ENCODE results near the gene PTPRZ1. TPM values are rescaled to one million over a fixed set of nuclear protein-coding genes. Genes with fewer than 3 reads are reported as not detected.

Gene PTPRZ1
- total and polyA plus RNA-seq, 2 donors from 2014 or later, result 0.17 to 0.98 TPM

DNA sequence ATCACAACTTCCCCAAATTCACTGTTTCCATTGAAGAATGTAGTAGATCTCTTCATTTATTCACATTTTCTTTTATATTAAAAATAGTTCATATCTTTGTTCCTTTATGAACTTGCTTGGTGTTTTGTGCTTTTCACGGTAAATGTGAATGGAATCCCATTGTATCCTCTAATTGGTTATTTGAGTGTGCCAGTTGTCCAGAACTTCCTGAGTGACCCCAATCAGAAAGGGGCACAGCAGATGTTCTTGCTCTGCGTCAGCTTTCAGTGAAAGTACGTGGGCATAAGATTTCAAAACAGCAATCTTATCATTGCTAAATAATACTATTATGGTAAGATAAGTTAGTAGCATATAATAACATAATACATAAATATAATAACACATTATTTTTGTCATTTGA, 47.0 kb downstream of the PTPRZ1 start:
- no peak overlapping the region for H3K27ac ChIP-seq (ENCODE audit: low read depth in 2 of 2, low read length in 2 of 2)
- H3K27me3 ChIP-seq (ENCODE audit: control insufficient read depth, insufficient read depth, low read length), result no peaks in the 10 kb centered on the region
- no peaks in the 10 kb centered on the region for H3K36me3 ChIP-seq (ENCODE audit: control insufficient read depth in 2 of 3, insufficient read depth in 3 of 3, low read length in 3 of 3)
- DNase-seq (no peak), FAIRE-seq (no peak)
- no peak overlapping the region for H3K4me3 ChIP-seq (ENCODE audit: low read length in 3 of 3)
- no peak overlapping the region for H3K9ac ChIP-seq (ENCODE audit: low read length in 3 of 3)
- TF ChIP-seq, protein P1, sequence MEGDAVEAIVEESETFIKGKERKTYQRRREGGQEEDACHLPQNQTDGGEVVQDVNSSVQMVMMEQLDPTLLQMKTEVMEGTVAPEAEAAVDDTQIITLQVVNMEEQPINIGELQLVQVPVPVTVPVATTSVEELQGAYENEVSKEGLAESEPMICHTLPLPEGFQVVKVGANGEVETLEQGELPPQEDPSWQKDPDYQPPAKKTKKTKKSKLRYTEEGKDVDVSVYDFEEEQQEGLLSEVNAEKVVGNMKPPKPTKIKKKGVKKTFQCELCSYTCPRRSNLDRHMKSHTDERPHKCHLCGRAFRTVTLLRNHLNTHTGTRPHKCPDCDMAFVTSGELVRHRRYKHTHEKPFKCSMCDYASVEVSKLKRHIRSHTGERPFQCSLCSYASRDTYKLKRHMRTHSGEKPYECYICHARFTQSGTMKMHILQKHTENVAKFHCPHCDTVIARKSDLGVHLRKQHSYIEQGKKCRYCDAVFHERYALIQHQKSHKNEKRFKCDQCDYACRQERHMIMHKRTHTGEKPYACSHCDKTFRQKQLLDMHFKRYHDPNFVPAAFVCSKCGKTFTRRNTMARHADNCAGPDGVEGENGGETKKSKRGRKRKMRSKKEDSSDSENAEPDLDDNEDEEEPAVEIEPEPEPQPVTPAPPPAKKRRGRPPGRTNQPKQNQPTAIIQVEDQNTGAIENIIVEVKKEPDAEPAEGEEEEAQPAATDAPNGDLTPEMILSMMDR (IDR thresholded peaks at IDR 0.05; ENCODE audit: borderline replicate concordance, extremely low read depth, insufficient read depth), result no peak
- H3K4me1 ChIP-seq (ENCODE audit: control insufficient read depth in 2 of 3, insufficient read depth in 2 of 3, low read depth in 1 of 3, low read length in 3 of 3), result no peaks in the 10 kb centered on the region
- intact Hi-C loops (cut with DNase I), result no loop called here
- H3K9me3 ChIP-seq (ENCODE audit: control insufficient read depth in 2 of 3, insufficient read depth in 1 of 3, low read length in 3 of 3), result no peaks in the 10 kb centered on the region

DNA sequence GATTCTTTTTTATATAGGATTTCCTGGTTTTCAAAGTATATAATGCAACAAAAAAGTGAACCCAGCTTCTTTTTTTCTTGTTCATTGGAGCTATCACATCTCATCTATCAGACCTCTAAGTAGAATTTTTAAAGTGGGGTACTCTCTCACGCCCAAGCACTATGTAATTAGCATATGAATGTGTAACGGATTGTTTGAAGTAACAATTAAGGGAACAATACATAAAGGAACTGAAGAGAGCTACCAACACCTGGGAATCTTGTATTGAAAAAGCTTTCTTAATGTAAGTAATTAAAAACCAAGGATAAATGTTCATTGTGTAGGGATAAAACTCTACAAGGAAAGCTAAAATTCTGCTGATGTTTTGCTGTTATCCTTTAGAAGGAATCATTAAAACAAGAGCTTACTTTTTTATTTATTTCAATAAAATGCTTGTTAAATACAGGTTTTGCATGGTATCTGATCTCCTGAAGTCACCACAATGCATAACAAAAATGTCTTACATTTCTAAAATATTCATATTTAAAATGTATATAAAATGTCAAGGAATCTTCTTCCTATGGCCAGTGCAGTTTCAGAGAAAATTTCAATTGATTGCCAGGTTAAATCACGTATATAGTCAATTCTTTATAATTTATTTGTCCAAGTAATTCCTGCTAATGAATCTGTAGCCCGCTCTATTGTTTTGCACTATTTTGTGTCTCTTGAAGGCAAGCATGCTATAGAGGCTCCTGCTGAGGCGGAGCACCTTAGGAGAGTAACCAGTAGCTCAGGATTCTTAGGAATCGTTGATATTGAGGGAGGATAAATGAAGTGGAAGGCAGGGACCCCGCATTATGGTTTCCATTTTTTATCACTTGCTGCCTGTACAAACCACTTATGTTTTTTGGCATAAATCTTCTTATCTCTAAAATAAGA, 51.6 kb downstream of the PTPRZ1 start:
- TF ChIP-seq, protein P1 (IDR thresholded peaks at IDR 0.05; ENCODE audit: borderline replicate concordance, extremely low read depth, insufficient read depth), result no peak
- no peaks in the 10 kb centered on the region for H3K4me1 ChIP-seq (ENCODE audit: control insufficient read depth in 2 of 3, insufficient read depth in 2 of 3, low read depth in 1 of 3, low read length in 3 of 3)
- H3K4me3 ChIP-seq (ENCODE audit: low read length in 3 of 3), result no peak overlapping the region
- H3K36me3 ChIP-seq (ENCODE audit: control insufficient read depth in 2 of 3, insufficient read depth in 3 of 3, low read length in 3 of 3), result no peaks in the 10 kb centered on the region
- intact Hi-C loops (cut with DNase I), result no loop called here
- H3K9me3 ChIP-seq (ENCODE audit: control insufficient read depth in 2 of 3, insufficient read depth in 1 of 3, low read length in 3 of 3), result no peaks in the 10 kb centered on the region
- FAIRE-seq, result no peak
- DNase-seq, result no peak
- no peak overlapping the region for H3K27ac ChIP-seq (ENCODE audit: low read depth in 2 of 2, low read length in 2 of 2)
- H3K27me3 ChIP-seq (ENCODE audit: control insufficient read depth, insufficient read depth, low read length), result no peaks in the 10 kb centered on the region
- no peak overlapping the region for H3K9ac ChIP-seq (ENCODE audit: low read length in 3 of 3)

DNA sequence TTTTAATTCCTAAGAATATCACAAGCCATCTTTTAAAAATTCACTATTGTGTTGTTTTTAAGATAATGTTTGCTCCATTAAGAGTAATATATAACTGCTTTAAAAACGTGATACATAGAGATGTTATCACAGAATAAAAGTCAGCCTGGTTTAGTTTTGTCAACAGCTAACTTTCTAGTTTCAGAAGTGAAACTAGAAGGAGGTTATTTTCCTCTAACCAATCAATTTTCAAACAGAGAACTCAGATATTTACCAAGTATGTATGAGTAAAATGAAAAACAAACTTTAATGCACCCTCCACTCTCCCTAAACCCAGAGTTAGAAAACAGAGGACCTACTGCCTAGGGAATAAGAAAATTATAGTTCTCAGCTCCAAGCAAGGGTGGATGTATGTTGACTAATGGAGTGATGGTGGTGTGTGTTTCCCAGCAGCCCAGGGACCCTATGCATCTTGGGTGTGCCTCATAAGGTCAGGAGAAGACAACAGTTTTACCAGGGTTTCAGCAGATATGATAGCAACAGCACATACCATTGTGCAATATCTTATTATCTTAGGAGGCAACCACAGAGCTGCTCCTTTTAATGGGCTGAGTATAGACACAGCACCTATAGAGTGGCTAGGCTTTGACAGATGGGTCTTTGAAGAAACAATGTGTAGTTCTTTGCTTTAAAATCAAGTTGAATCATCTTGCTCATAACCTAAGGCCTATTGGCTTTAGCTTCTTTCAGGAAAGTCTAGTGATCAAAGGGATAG, 58.4 kb downstream of the PTPRZ1 start:
- FAIRE-seq (no peak), DNase-seq (no peak)
- H3K4me1 ChIP-seq (ENCODE audit: control insufficient read depth in 2 of 3, insufficient read depth in 2 of 3, low read depth in 1 of 3, low read length in 3 of 3), result no peaks in the 10 kb centered on the region
- no peak overlapping the region for H3K27ac ChIP-seq (ENCODE audit: low read depth in 2 of 2, low read length in 2 of 2)
- no peak overlapping the region for H3K9ac ChIP-seq (ENCODE audit: low read length in 3 of 3)
- no peaks in the 10 kb centered on the region for H3K27me3 ChIP-seq (ENCODE audit: control insufficient read depth, insufficient read depth, low read length)
- intact Hi-C loops (cut with DNase I), result no loop called here
- no peaks in the 10 kb centered on the region for H3K36me3 ChIP-seq (ENCODE audit: control insufficient read depth in 2 of 3, insufficient read depth in 3 of 3, low read length in 3 of 3)
- TF ChIP-seq, protein P1 (IDR thresholded peaks at IDR 0.05; ENCODE audit: borderline replicate concordance, extremely low read depth, insufficient read depth), result no peak
- no peaks in the 10 kb centered on the region for H3K9me3 ChIP-seq (ENCODE audit: control insufficient read depth in 2 of 3, insufficient read depth in 1 of 3, low read length in 3 of 3)
- H3K4me3 ChIP-seq (ENCODE audit: low read length in 3 of 3), result no peak overlapping the region

Measured in kidney (tissue), 14 donors.